Gastrocnemius medialis (tissue), 4 donors: ENCODE results near the gene ATG14. TPM values are rescaled to one million over a fixed set of nuclear protein-coding genes. Genes with fewer than 3 reads are reported as not detected.

ENCODE experiments used
- ATAC-seq, 2 donors: fragments of 150-250 bp; one replicate each; pipeline ENCODE4 v1.9.1; 2016
- DNase-seq, 2 donors: peaks; one replicate each; pipeline ENCODE4 v3.0.0-alpha.2; 2019
- H3K27ac ChIP-seq, 4 donors: fragments of 200-600 bp; sonication (generic); 1 replicate in 1 of 4; 2 replicates in 3 of 4; pipeline ENCODE4 v1.5.1; 2016 to 2018; ENCODE audit warnings: mild to moderate bottlenecking in 2 of 4, moderate library complexity in 1 of 4
- H3K27me3 ChIP-seq, 3 donors: fragments of 200-600 bp; sonication (generic) in 2 of 3; 1 replicate in 1 of 3; 2 replicates in 2 of 3; pipeline versions ENCODE4 v1.5.1 to v1.6.0; 2016 to 2019; ENCODE audit warnings: mild to moderate bottlenecking in 1 of 3, moderate library complexity in 1 of 3
- H3K36me3 ChIP-seq, 2 donors: fragments of 200-600 bp; sonication (generic) in 1 of 2; one replicate each; pipeline ENCODE4 v1.5.1; 2017 to 2018
- H3K4me1 ChIP-seq, 2 donors: fragments of 200-600 bp; sonication (generic) in 1 of 2; one replicate each; pipeline ENCODE4 v1.5.1; 2016 to 2017; ENCODE audit warnings: mild to moderate bottlenecking in 2 of 2
- H3K4me3 ChIP-seq, 4 donors: fragments of 200-600 bp; sonication (generic) in 3 of 4; 1 replicate in 1 of 4; 2 replicates in 3 of 4; pipeline ENCODE4 v1.5.1; 2016 to 2019; ENCODE audit warnings: mild to moderate bottlenecking in 2 of 4
- H3K9me3 ChIP-seq, 3 donors: fragments of 200-600 bp; sonication (generic) in 2 of 3; 1 replicate in 1 of 3; 2 replicates in 2 of 3; pipeline ENCODE4 v1.5.1; 2016 to 2019
- POLR2A ChIP-seq, 2 donors: fragments of 450-650 bp; IDR thresholded peaks; one replicate each; pipeline ENCODE4 v1.6.1; 2017; ENCODE audit warnings: antibody characterized with exemption in 2 of 2, mild to moderate bottlenecking in 2 of 2, moderate library complexity in 2 of 2
- in situ Hi-C, 4 donors: fragments of 200-750 bp; cut with MboI; loops; one replicate each; pipeline versions ENCODE4 v1.15.0 to v1.8.0; 2017; ENCODE audit warnings: low sequenced_read_pairs in 4 of 4
- intact Hi-C: fragments of 100-400 bp; cut with DNase I; formaldehyde crosslinking; loops from one replicate; pipeline ENCODE4 v1.15.1; 2023; ENCODE audit warnings: low total_unique reads
- total RNA-seq, 4 donors: library from RNA; depleted of rRNA; stranded (reverse); fragments of >200 nt; gene quantifications; one replicate each; pipeline versions ENCODE4 v1.1.0 to v1.2.3, GENCODE V29; 2016
- TF ChIP-seq, protein P1 (sequence below), 5 experiments: fragments of 450-650 bp in 3 of 5; fragments of 200-600 bp in 2 of 5; sonication (generic) in 2 of 5; IDR thresholded peaks in 4 of 5; conservative IDR thresholded peaks in 1 of 5; 1 replicate in 4 of 5; 2 replicates in 1 of 5; pipeline ENCODE4 v1.5.1; 2016 to 2019; ENCODE audit warnings: antibody characterized with exemption in 5 of 5, mild to moderate bottlenecking in 3 of 5, moderate library complexity in 3 of 5

Gene ATG14
- total RNA-seq, 4 donors from 2014 or later = 12.6 to 20.0 (median 15.6) TPM

DNA sequence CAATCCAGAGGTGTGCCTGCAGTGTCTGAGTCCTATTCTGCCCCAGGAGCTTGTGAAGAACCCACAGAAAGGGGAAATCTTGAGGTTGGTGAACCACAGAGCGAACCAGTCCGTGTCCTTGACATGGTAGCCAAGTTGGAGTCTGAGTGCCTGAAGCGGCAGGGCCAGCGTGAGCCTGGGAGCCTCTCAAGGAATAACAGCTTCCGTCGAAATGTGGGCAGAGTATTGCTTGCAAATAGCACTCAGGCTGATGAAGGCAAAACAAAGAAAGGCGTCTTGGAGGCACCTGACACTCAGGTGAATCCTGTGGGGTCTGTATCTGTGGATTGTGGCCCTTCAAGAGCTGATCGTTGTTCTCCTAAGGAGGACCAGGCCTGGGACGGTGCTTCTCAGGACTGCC, 60.5 kb downstream of the ATG14 start:
- in situ Hi-C loops = loop anchor here in 2 of 4 donors (10.0 kb wide), 1 partner anchor 86 kb away; no protein-coding TSS in a partner anchor
- Histone ChIP-seq H3K4me1 (peaks cover 38 to 41% of the 10 kb centered on the region in 2 donors), H3K4me3 (no peak overlapping the region), H3K9me3 (no peaks in the 10 kb centered on the region), H3K27me3 (no peaks in the 10 kb centered on the region), H3K36me3 (peaks cover 0 to 36% of the 10 kb centered on the region in 2 donors), H3K27ac (no peak overlapping the region)
- intact Hi-C loops = loop anchor here (5.0 kb wide), 1 partner anchor 81 kb away; no protein-coding TSS in a partner anchor
- TF ChIP-seq, protein P1, sequence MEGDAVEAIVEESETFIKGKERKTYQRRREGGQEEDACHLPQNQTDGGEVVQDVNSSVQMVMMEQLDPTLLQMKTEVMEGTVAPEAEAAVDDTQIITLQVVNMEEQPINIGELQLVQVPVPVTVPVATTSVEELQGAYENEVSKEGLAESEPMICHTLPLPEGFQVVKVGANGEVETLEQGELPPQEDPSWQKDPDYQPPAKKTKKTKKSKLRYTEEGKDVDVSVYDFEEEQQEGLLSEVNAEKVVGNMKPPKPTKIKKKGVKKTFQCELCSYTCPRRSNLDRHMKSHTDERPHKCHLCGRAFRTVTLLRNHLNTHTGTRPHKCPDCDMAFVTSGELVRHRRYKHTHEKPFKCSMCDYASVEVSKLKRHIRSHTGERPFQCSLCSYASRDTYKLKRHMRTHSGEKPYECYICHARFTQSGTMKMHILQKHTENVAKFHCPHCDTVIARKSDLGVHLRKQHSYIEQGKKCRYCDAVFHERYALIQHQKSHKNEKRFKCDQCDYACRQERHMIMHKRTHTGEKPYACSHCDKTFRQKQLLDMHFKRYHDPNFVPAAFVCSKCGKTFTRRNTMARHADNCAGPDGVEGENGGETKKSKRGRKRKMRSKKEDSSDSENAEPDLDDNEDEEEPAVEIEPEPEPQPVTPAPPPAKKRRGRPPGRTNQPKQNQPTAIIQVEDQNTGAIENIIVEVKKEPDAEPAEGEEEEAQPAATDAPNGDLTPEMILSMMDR (IDR thresholded peaks at IDR 0.05 in 4 of 5, conservative IDR thresholded peaks at IDR 0.05 in 1 of 5) = no peak
- TF ChIP-seq POLR2A (IDR thresholded peaks at IDR 0.05) = no peak
- ATAC-seq (no peak), DNase-seq (no peak)

DNA sequence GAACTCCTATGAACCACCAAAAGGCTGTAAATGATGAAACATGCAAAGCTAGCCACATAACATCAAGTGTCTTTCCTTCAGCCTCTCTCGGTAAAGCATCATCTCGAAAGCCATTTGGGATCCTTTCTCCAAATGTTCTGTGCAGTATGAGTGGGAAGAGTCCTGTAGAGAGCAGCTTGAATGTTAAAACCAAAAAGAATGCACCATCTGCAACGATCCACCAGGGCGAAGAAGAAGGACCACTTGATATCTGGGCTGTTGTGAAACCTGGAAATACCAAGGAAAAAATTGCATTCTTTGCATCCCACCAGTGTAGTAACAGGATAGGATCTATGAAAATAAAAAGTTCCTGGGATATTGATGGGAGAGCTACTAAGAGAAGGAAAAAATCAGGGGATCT, 61.2 kb downstream of the ATG14 start:
- Histone ChIP-seq H3K4me1 (peaks cover 42 to 47% of the 10 kb centered on the region in 2 donors), H3K27ac (peak overlapping the region in 1 of 4 donors; percentile 48), H3K36me3 (peaks cover 0 to 32% of the 10 kb centered on the region in 2 donors), H3K4me3 (no peak overlapping the region), H3K9me3 (no peaks in the 10 kb centered on the region), H3K27me3 (no peaks in the 10 kb centered on the region)
- DNase-seq (no peak), ATAC-seq (no peak)
- intact Hi-C loops (loop anchor here (5.0 kb wide), 1 partner anchor 82 kb away; no protein-coding TSS in a partner anchor), in situ Hi-C loops (loop anchor here in 2 of 4 donors (10.0 kb wide), 1 partner anchor 86 kb away; no protein-coding TSS in a partner anchor)
- TF ChIP-seq, protein P1 (IDR thresholded peaks at IDR 0.05 in 4 of 5, conservative IDR thresholded peaks at IDR 0.05 in 1 of 5) = no peak

DNA sequence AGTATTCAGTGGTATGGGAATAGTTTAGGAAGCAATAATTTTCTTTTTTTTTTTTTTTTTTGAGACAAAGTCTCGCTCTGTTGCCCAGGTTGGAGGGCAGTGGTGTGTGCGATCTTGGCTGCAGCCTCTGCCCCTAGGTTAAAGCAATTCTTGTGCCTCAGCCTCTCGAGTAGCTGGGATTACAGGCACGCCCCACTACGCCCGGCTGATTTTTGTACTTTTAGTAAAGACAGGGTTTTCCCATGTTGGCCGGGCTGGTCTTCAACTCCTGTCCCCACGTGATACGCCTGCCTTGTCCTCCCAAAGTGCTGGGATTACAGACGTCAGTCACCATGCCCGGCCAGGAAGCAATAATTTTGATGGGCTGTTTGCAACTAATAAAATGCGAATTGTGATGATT, 62.1 kb downstream of the ATG14 start:
- intact Hi-C loops = no loop called here
- no peaks in the 10 kb centered on the region for H3K9me3 ChIP-seq

DNA sequence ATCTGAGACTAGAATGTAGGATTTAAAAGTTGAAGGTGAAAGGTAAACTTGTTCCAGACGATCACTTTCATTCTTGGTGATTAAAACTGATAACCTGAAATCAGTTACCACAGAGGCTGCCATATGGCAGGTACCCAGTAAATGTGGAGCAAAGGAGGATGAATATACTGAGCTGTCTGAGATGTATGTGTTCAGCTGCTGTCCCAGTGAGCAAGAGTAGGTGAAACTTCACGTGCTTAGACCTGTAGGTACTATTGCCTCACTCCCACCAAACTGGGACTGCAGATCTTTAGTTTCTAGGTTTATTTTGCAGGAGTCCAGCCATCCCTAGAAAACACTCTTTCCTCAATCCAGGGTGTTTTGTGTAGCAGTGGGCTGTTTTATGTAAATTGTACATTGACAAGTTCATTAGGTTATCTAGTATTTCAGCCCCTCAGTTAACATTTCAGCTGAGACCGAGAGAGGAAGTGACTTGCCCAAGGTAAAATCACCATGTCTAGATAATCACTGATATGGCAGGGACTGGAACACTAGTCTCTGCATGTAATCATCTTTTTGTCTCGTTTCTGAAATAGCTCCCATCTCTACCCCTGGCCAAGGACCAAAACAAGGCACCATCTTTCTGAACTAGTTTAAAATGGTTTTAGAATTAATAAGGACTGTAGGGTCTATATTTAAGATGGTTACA, 62.7 kb downstream of the ATG14 start:
- H3K4me3 ChIP-seq = no peak overlapping the region
- no peaks in the 10 kb centered on the region for H3K27me3 ChIP-seq
- intact Hi-C loops = no loop called here
- peaks cover 41 to 50% of the 10 kb centered on the region in 2 donors for H3K4me1 ChIP-seq
- DNase-seq (no peak), ATAC-seq (peak; percentile 34 to 56)
- peak overlapping the region; percentile 32 to 54 (median 50) for H3K27ac ChIP-seq
- peaks cover 0 to 25% of the 10 kb centered on the region in 2 donors for H3K36me3 ChIP-seq
- in situ Hi-C loops = no loop called here
- H3K9me3 ChIP-seq = no peaks in the 10 kb centered on the region
- no peak for TF ChIP-seq POLR2A (IDR thresholded peaks at IDR 0.05)
- TF ChIP-seq, protein P1 (IDR thresholded peaks at IDR 0.05 in 4 of 5, conservative IDR thresholded peaks at IDR 0.05 in 1 of 5) = no peak

More for the DNA sequence above, 62.1 kb downstream of the ATG14 start:
- peaks cover 44 to 48% of the 10 kb centered on the region in 2 donors for H3K4me1 ChIP-seq
- in situ Hi-C loops = no loop called here
- H3K36me3 ChIP-seq = peaks cover 0 to 25% of the 10 kb centered on the region in 2 donors
- DNase-seq (no peak), ATAC-seq (no peak)
- TF ChIP-seq, protein P1 (IDR thresholded peaks at IDR 0.05 in 4 of 5, conservative IDR thresholded peaks at IDR 0.05 in 1 of 5) = no peak
- no peak for TF ChIP-seq POLR2A (IDR thresholded peaks at IDR 0.05)
- peak overlapping the region in 3 of 4 donors; percentile 48 to 54 (median 51) for H3K27ac ChIP-seq
- no peaks in the 10 kb centered on the region for H3K27me3 ChIP-seq
- H3K4me3 ChIP-seq = no peak overlapping the region
